Left lung (tissue), 10 donors: ENCODE data around the gene PCBP3. TPM values are rescaled to one million over a fixed set of nuclear protein-coding genes. Genes with fewer than 3 reads are reported as not detected.

Experiments
- ATAC-seq: fragments of 200-7000 bp; cut with Tn5 transposase; one replicate; pipeline ENCODE4 v1.9.1; 2020; ENCODE audit warnings: moderate library complexity
- DNase-seq, 4 donors: peaks; one replicate each; pipeline ENCODE4 v3.0.0-alpha.2; 2013 to 2020
- H3K27ac ChIP-seq, 2 donors: fragments of 200-600 bp; sonication (generic) in 1 of 2; one replicate each; pipeline versions ENCODE4 v1.5.0 to v1.8.0; 2020 to 2021
- H3K27me3 ChIP-seq, 2 donors: fragments of 200-600 bp; sonication (generic) in 1 of 2; one replicate each; pipeline versions ENCODE4 v1.5.0 to v1.8.0; 2020 to 2021
- H3K36me3 ChIP-seq, 2 donors: fragments of 200-600 bp; sonication (generic) in 1 of 2; one replicate each; pipeline versions ENCODE4 v1.5.0 to v1.8.0; 2020 to 2021
- H3K4me1 ChIP-seq, 2 donors: fragments of 200-600 bp; one replicate each; pipeline ENCODE4 v1.8.0; 2021
- H3K4me3 ChIP-seq, 2 donors: fragments of 200-600 bp; sonication (generic) in 1 of 2; one replicate each; pipeline versions ENCODE4 v1.5.0 to v1.8.0; 2020 to 2021; ENCODE audit warnings: mild to moderate bottlenecking in 1 of 2
- H3K9me3 ChIP-seq, 2 donors: fragments of 200-600 bp; sonication (generic) in 1 of 2; one replicate each; pipeline versions ENCODE4 v1.5.0 to v1.8.0; 2020 to 2021
- CTCF ChIP-seq, 2 donors: fragments of 200-600 bp; sonication (generic) in 1 of 2; IDR thresholded peaks; one replicate each; pipeline versions ENCODE4 v1.5.0 to v1.8.0; 2021; ENCODE audit warnings: antibody characterized with exemption in 2 of 2
- intact Hi-C, 2 donors: fragments of 100-400 bp; cut with DNase I; formaldehyde crosslinking; loops; one replicate each; pipeline versions ENCODE4 v1.11.2 to v1.14.2; 2022
- polyA plus RNA-seq, 6 donors: library from polyadenylated mRNA; unstranded; fragments of 120-200 nt; gene quantifications; one replicate each; pipeline ENCODE4 v1.2.1, GENCODE V29; 2013; ENCODE audit not compliant: insufficient read length in 6 of 6
- total RNA-seq, 2 donors: library from RNA; stranded (reverse); fragmentation: NEBNext Ultra II Directional; extraction: Animal tissue kit (Norgen Biotek cat#: 25700); gene quantifications; one replicate each; pipeline ENCODE4 v1.2.1, GENCODE V29; 2021
- donor health status: DM: no; HTN: yes; CAD: no.
- donor health status: DM: no; HTN: no; CAD: no.

The PCBP3 gene
- total and polyA plus RNA-seq, 8 donors: 2.1 to 13.8 (median 3.0) TPM

- TF ChIP-seq CTCF (IDR thresholded peaks at IDR 0.05): no peak
- intact Hi-C loops: loop anchor here in 1 of 2 donors (10.0 kb wide), 1 partner anchor 273 kb away; no protein-coding TSS in a partner anchor
Observed at GRCh38 chr21:45827881-45828579, 184.5 kb downstream of the PCBP3 start.

GRCh38 chr21:45828580-45829570 is 185.3 kb downstream of the PCBP3 start:
- intact Hi-C loops: loop anchor here in 1 of 2 donors (10.0 kb wide), 1 partner anchor 274 kb away; no protein-coding TSS in a partner anchor
- H3K4me1 ChIP-seq: no peaks in the 10 kb centered on the region
- DNase-seq (no peak), ATAC-seq (peak; percentile 68)
- H3K36me3 ChIP-seq: no peaks in the 10 kb centered on the region
- TF ChIP-seq CTCF (IDR thresholded peaks at IDR 0.05): no peak
- no peak overlapping the region for H3K4me3 ChIP-seq
- no peaks in the 10 kb centered on the region for H3K27me3 ChIP-seq
- H3K27ac ChIP-seq: no peak overlapping the region
- peaks cover 0 to 9% of the 10 kb centered on the region in 2 donors for H3K9me3 ChIP-seq

More at GRCh38 chr21:45827881-45828579, 184.5 kb downstream of the PCBP3 start:
- H3K27ac ChIP-seq: no peak overlapping the region
- H3K9me3 ChIP-seq: peaks cover 0 to 5% of the 10 kb centered on the region in 2 donors
- no peaks in the 10 kb centered on the region for H3K27me3 ChIP-seq
- no peak for DNase-seq
- H3K4me1 ChIP-seq: no peaks in the 10 kb centered on the region
- no peak overlapping the region for H3K4me3 ChIP-seq
- no peak for ATAC-seq
- H3K36me3 ChIP-seq: no peaks in the 10 kb centered on the region

- no peak overlapping the region for H3K4me3 ChIP-seq
- ATAC-seq: peak; percentile 42
- TF ChIP-seq CTCF (IDR thresholded peaks at IDR 0.05): no peak
- no peaks in the 10 kb centered on the region for H3K27me3 ChIP-seq
- no peak for DNase-seq
- peaks cover 0 to 9% of the 10 kb centered on the region in 2 donors for H3K9me3 ChIP-seq
- no peaks in the 10 kb centered on the region for H3K36me3 ChIP-seq
- intact Hi-C loops: loop anchor here in 1 of 2 donors (10.0 kb wide), 1 partner anchor 275 kb away; no protein-coding TSS in a partner anchor
- no peaks in the 10 kb centered on the region for H3K4me1 ChIP-seq
- H3K27ac ChIP-seq: no peak overlapping the region
Observed at GRCh38 chr21:45829668-45830067, 186.1 kb downstream of the PCBP3 start.

- Histone ChIP-seq H3K4me3 (no peak overlapping the region), H3K27me3 (no peaks in the 10 kb centered on the region), H3K27ac (no peak overlapping the region), H3K4me1 (no peaks in the 10 kb centered on the region), H3K9me3 (peaks cover 0 to 9% of the 10 kb centered on the region in 2 donors), H3K36me3 (no peaks in the 10 kb centered on the region)
- peak in 1 of 4 donors; percentile 27 for DNase-seq
- ATAC-seq: peak; percentile 38
- no peak for TF ChIP-seq CTCF (IDR thresholded peaks at IDR 0.05)
- intact Hi-C loops: no loop called here
Observed at GRCh38 chr21:45830221-45830640, 186.7 kb downstream of the PCBP3 start.
